ENCODE results near the gene POLR3H. TPM values are rescaled to one million over a fixed set of nuclear protein-coding genes. Genes with fewer than 3 reads are reported as not detected.

Gene POLR3H
- total RNA-seq, 1 experiment from 2014 or later: 47.6 TPM

- peaks cover 38% of the 10 kb centered on the region for H3K4me1 ChIP-seq (replicated peaks; ENCODE audit: insufficient read depth)
- intact Hi-C loops (cut with micrococcal nuclease; ENCODE audit: unreplicated experiment): no loop called here
- no TSS peak for BruUV-seq (replicated peaks)
- no peak for DNase-seq
- no peaks in the 10 kb centered on the region for H3K9me2 ChIP-seq (ENCODE audit: insufficient read depth)
- ChIA-PET POLR2A (ENCODE audit: unreplicated experiment) (interaction anchor here (0.7 kb wide), 1 partner anchor 1818 kb away, joined by 3 read pairs; no protein-coding TSS in a partner anchor), CTCF (interaction anchor here (1.0 kb wide), 1 partner anchor 181 kb away, joined by 16 read pairs; the partner anchor contains the start of gene TEF)
- H3K27me3 ChIP-seq (ENCODE audit: insufficient read depth, low read depth): no peaks in the 10 kb centered on the region
- no peak overlapping the region for H3K27ac ChIP-seq
- H3K4me2 ChIP-seq: no peak overlapping the region
- H3K9me3 ChIP-seq (ENCODE audit: insufficient read depth, low read depth): no peaks in the 10 kb centered on the region
- no peak overlapping the region for H2AFZ ChIP-seq
- H3K79me2 ChIP-seq (ENCODE audit: low read depth): no peaks in the 10 kb centered on the region
- H3F3A ChIP-seq (ENCODE audit: insufficient read depth, low read depth): peaks cover 40% of the 10 kb centered on the region
- TF ChIP-seq CTCF (conservative IDR thresholded peaks at IDR 0.05) (no peak), EZH2 (IDR thresholded peaks at IDR 0.05; ENCODE audit: low read depth) (no peak)
- H3K4me3 ChIP-seq: no peak overlapping the region
- H3K36me3 ChIP-seq (ENCODE audit: low read depth): no peaks in the 10 kb centered on the region
- H4K20me1 ChIP-seq (ENCODE audit: insufficient read depth): no peaks in the 10 kb centered on the region
Observed at GRCh38 chr22:41562461-41562860, 18.2 kb upstream of the POLR3H start.

GRCh38 chr22:41561788-41562187 is 17.5 kb upstream of the POLR3H start:
- Histone ChIP-seq H3K9me2 (ENCODE audit: insufficient read depth) (no peaks in the 10 kb centered on the region), H3F3A (ENCODE audit: insufficient read depth, low read depth) (peaks cover 33% of the 10 kb centered on the region), H2AFZ (no peak overlapping the region), H3K4me1 (replicated peaks; ENCODE audit: insufficient read depth) (peaks cover 38% of the 10 kb centered on the region), H3K27ac (no peak overlapping the region), H3K4me3 (no peak overlapping the region), H3K9me3 (ENCODE audit: insufficient read depth, low read depth) (no peaks in the 10 kb centered on the region), H3K27me3 (ENCODE audit: insufficient read depth, low read depth) (no peaks in the 10 kb centered on the region), H4K20me1 (ENCODE audit: insufficient read depth) (no peaks in the 10 kb centered on the region), H3K4me2 (no peak overlapping the region), H3K36me3 (ENCODE audit: low read depth) (no peaks in the 10 kb centered on the region), H3K79me2 (ENCODE audit: low read depth) (no peaks in the 10 kb centered on the region)
- ChIA-PET CTCF (no interaction called here), POLR2A (ENCODE audit: unreplicated experiment) (no interaction called here)
- no TSS peak for BruUV-seq (replicated peaks)
- no peak for TF ChIP-seq EZH2 (IDR thresholded peaks at IDR 0.05; ENCODE audit: low read depth)
- no peak for TF ChIP-seq CTCF (conservative IDR thresholded peaks at IDR 0.05)
- intact Hi-C loops (cut with micrococcal nuclease; ENCODE audit: unreplicated experiment): no loop called here
- DNase-seq: no peak

GRCh38 chr22:41561335-41561734 is 17.1 kb upstream of the POLR3H start:
- intact Hi-C loops (cut with micrococcal nuclease; ENCODE audit: unreplicated experiment): no loop called here
- Histone ChIP-seq H3K9me2 (ENCODE audit: insufficient read depth) (no peaks in the 10 kb centered on the region), H3K9me3 (ENCODE audit: insufficient read depth, low read depth) (no peaks in the 10 kb centered on the region), H4K20me1 (ENCODE audit: insufficient read depth) (no peaks in the 10 kb centered on the region), H3K27ac (no peak overlapping the region), H3K4me3 (no peak overlapping the region), H3K27me3 (ENCODE audit: insufficient read depth, low read depth) (no peaks in the 10 kb centered on the region), H3K4me2 (no peak overlapping the region), H3K4me1 (replicated peaks; ENCODE audit: insufficient read depth) (peaks cover 38% of the 10 kb centered on the region), H3F3A (ENCODE audit: insufficient read depth, low read depth) (peaks cover 30% of the 10 kb centered on the region), H3K36me3 (ENCODE audit: low read depth) (no peaks in the 10 kb centered on the region), H2AFZ (no peak overlapping the region), H3K79me2 (ENCODE audit: low read depth) (no peaks in the 10 kb centered on the region)
- BruUV-seq (replicated peaks): no TSS peak
- ChIA-PET CTCF (no interaction called here), POLR2A (ENCODE audit: unreplicated experiment) (no interaction called here)
- no peak for DNase-seq
- no peak for TF ChIP-seq EZH2 (IDR thresholded peaks at IDR 0.05; ENCODE audit: low read depth)
- no peak for TF ChIP-seq CTCF (conservative IDR thresholded peaks at IDR 0.05)

Measured in PC-9 (cell line).